HepG2 (cell line): Measurements from ENCODE around the gene HSD11B1L. TPM values are rescaled to one million over a fixed set of nuclear protein-coding genes. Genes with fewer than 3 reads are reported as not detected.

Source experiments
- ASH2L ChIP-seq: fragments of 300-600, 200-600 bp; sonication (generic); IDR thresholded peaks from 2 replicates; pipeline ENCODE4 v1.7.0; 2017; ENCODE audit warnings: low read depth, mild to moderate bottlenecking, moderate library complexity, mixed read lengths, low read length; ENCODE audit not compliant: insufficient read length
- BRCA1 ChIP-seq: sonication (generic); formaldehyde crosslinking; IDR thresholded peaks from 2 replicates; pipeline ENCODE4 v1.4.0; 2020; ENCODE audit warnings: missing genetic modification reagents
- CBX1 ChIP-seq: IDR thresholded peaks from one replicate; pipeline ENCODE4 v1.6.1; 2016; ENCODE audit warnings: antibody characterized with exemption, low read depth
- FIP1L1 ChIP-seq: fragments of 200-400 bp; formaldehyde crosslinking; IDR thresholded peaks from 2 replicates; pipeline ENCODE4 v1.6.1; 2018; ENCODE audit warnings: low read depth, mild to moderate bottlenecking, low read length, moderate library complexity, borderline replicate concordance; ENCODE audit not compliant: insufficient read depth
- JARID2 ChIP-seq: sonication (generic); formaldehyde crosslinking; IDR thresholded peaks from 2 replicates; pipeline ENCODE4 v1.8.1; 2023; ENCODE audit warnings: missing genetic modification reagents, inconsistent platforms; ENCODE audit not compliant: insufficient replicate concordance
- JUNB ChIP-seq: sonication (generic); formaldehyde crosslinking; IDR thresholded peaks from 2 replicates; pipeline ENCODE4 v1.8.0; 2022; ENCODE audit warnings: missing genetic modification reagents, mild to moderate bottlenecking, borderline replicate concordance
- KAT8 ChIP-seq: IDR thresholded peaks from 2 replicates; pipeline ENCODE4 v1.6.1; 2016; ENCODE audit warnings: missing genetic modification reagents, missing compliant biosample characterization
- MBD4 ChIP-seq: IDR thresholded peaks from 2 replicates; pipeline ENCODE4 v1.6.1; 2012; ENCODE audit warnings: low read length, inconsistent platforms, borderline replicate concordance
- MED1 ChIP-seq: sonication (generic); formaldehyde crosslinking; IDR thresholded peaks from 2 replicates; pipeline ENCODE4 v1.4.0; 2020; ENCODE audit warnings: missing genetic modification reagents
- NAIF1 ChIP-seq: sonication (generic); formaldehyde crosslinking; IDR thresholded peaks from 2 replicates; pipeline ENCODE4 v1.5.0; 2020; ENCODE audit warnings: mild to moderate bottlenecking, missing genetic modification reagents, borderline replicate concordance
- NCOR1 ChIP-seq: fragments of 200-600 bp; sonication (generic); IDR thresholded peaks from 2 replicates; pipeline ENCODE4 v1.7.0; 2017; ENCODE audit warnings: antibody characterized with exemption, low read length, borderline replicate concordance
- NR2F6 ChIP-seq, 2 experiments: IDR thresholded peaks; 2 replicates each; pipeline ENCODE4 v1.6.1; 2016; ENCODE audit warnings: antibody characterized with exemption in 1 of 2, mild to moderate bottlenecking in 1 of 2
- POLR2G ChIP-seq: fragments of 200-400 bp; formaldehyde crosslinking; IDR thresholded peaks from 2 replicates; pipeline ENCODE4 v1.6.1; 2018; ENCODE audit warnings: mild to moderate bottlenecking, low read depth, low read length, moderate library complexity
- PTBP1 ChIP-seq: fragments of 200-400 bp; formaldehyde crosslinking; IDR thresholded peaks from 2 replicates; pipeline ENCODE4 v1.6.1; 2018; ENCODE audit warnings: low read length, low read depth; ENCODE audit not compliant: poor library complexity, severe bottlenecking
- RBFOX2 ChIP-seq: fragments of 200-400 bp; formaldehyde crosslinking; IDR thresholded peaks from 2 replicates; pipeline ENCODE4 v1.6.1; 2017; ENCODE audit warnings: low read depth, mild to moderate bottlenecking, low read length
- SALL1 ChIP-seq: sonication (generic); formaldehyde crosslinking; IDR thresholded peaks from 2 replicates; pipeline ENCODE4 v1.8.0; 2022; ENCODE audit warnings: mild to moderate bottlenecking, missing genetic modification reagents
- SUZ12 ChIP-seq: fragments of 150-350 bp; IDR thresholded peaks from 2 replicates; pipeline ENCODE4 v1.6.1; 2014; ENCODE audit warnings: low read depth, low read length
- ZBTB20 ChIP-seq: sonication (generic); formaldehyde crosslinking; IDR thresholded peaks from 2 replicates; pipeline ENCODE4 v1.8.1; 2023; ENCODE audit warnings: missing genetic modification reagents, low read depth, mild to moderate bottlenecking, borderline replicate concordance
- ZC3H4 ChIP-seq: sonication (generic); formaldehyde crosslinking; IDR thresholded peaks from 2 replicates; pipeline ENCODE4 v1.4.0; 2020; ENCODE audit warnings: missing genetic modification reagents, borderline replicate concordance
- ZNF350 ChIP-seq: sonication (generic); formaldehyde crosslinking; IDR thresholded peaks from 2 replicates; pipeline ENCODE4 v1.4.0; 2020; ENCODE audit warnings: mild to moderate bottlenecking, low read depth, missing genetic modification reagents, borderline replicate concordance
- ZNF644 ChIP-seq: IDR thresholded peaks from 2 replicates; pipeline ENCODE4 v1.6.1; 2016; ENCODE audit warnings: low read depth
- ZSCAN31 ChIP-seq: sonication (generic); formaldehyde crosslinking; IDR thresholded peaks from 2 replicates; pipeline ENCODE4 v1.5.0; 2020; ENCODE audit warnings: low read depth, mild to moderate bottlenecking, missing genetic modification reagents
- polyA plus RNA-seq, 8 experiments: library from polyadenylated mRNA; depleted of rRNA in 3 of 8; stranded (reverse) in 7 of 8; unstranded in 1 of 8; fragments of >200 nt; fragmentation: Illumina TruSeq in 4 of 8; extraction: Trizol in 4 of 8; gene quantifications; 2 replicates each; pipeline versions ENCODE4 v1.2.1 to v1.2.3, GENCODE V29; 2011 to 2016; ENCODE audit warnings: low read depth in 4 of 8, missing spikeins in 1 of 8, mixed read lengths in 1 of 8; ENCODE audit not compliant: insufficient read depth in 1 of 8
- total RNA-seq, 5 experiments: library from RNA; depleted of rRNA; stranded (reverse); fragments of >200 nt; fragmentation: Illumina TruSeq; extraction: Trizol; gene quantifications; 2 replicates each; pipeline ENCODE4 v1.2.3, GENCODE V29; 2016; ENCODE audit warnings: low read depth in 1 of 5
- TF ChIP-seq, protein P1 (sequence below): sonication (generic); formaldehyde crosslinking; IDR thresholded peaks from 2 replicates; pipeline ENCODE4 v1.8.0; 2022; ENCODE audit warnings: mild to moderate bottlenecking, missing genetic modification reagents, moderate library complexity
- TF ChIP-seq, protein P2 (sequence below): IDR thresholded peaks from 2 replicates; pipeline ENCODE4 v1.6.1; 2016; ENCODE audit warnings: missing biosample characterization, missing genetic modification reagents, low read depth
- TF ChIP-seq, protein P3 (sequence below): IDR thresholded peaks from 2 replicates; pipeline ENCODE4 v1.6.1; 2016; ENCODE audit warnings: mild to moderate bottlenecking
- TF ChIP-seq, protein P4 (sequence below): sonication (generic); formaldehyde crosslinking; IDR thresholded peaks from 2 replicates; pipeline ENCODE4 v1.4.0; 2020; ENCODE audit warnings: mild to moderate bottlenecking, missing genetic modification reagents

HSD11B1L gene
- total and polyA plus RNA-seq, 2 of the 13 experiments (the other 11 are each of a cell fraction or from before 2014, with no cell fraction given) = 2.8 to 3.9 TPM

DNA sequence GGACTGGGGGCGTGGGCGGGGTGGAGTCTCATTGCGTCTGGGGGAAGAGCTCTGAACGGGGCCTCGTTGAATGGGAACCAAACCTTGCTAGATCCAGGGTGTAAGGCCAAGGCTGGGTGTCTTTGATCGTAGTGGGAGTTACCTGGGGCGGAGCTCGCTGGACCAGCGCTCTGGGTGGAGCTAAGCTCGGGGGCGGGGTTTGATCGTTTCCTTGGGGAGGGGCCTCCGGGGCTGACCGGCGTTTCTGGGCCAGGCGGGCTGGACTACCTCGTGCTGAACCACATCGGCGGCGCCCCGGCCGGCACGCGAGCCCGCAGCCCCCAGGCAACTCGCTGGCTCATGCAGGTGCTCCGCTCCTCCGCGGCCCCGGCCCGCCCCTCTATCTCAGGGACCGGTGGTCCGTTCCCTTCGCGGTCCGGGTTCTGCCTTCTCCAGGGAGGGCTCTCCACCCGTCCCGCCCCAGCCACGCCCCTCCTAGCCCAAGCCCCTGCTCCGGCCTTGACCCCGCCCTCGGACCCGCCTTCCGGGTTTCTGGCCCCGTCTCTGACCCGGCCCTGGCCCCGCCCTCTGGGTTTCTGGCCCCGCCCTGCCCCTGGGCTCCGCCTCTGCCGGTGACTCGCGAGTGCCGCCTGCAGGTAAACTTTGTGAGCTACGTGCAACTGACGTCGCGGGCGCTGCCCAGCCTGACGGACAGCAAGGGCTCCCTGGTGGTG, 6.0 kb downstream of the HSD11B1L start (continued):
- TF ChIP-seq PTBP1 (no peak), ZNF350 (CRISPR knock-in tag) (0 out of 2 replicates have a peak, but pooled peaks have one; percentile 32), MED1 (CRISPR knock-in tag) (0 out of 2 replicates have a peak, but pooled peaks have one; percentile 32), KAT8 (peak; percentile 13; the same call in 1 of the 2 replicates), JUNB (CRISPR knock-in tag) (no peak), SUZ12 (no peak), NCOR1 (no peak), RBFOX2 (no peak; the same call in 1 of the 2 replicates), JARID2 (no peak), ASH2L (no peak), FIP1L1 (no peak), ZC3H4 (CRISPR knock-in tag) (no peak), BRCA1 (CRISPR knock-in tag) (no peak), MBD4 (no peak), SALL1 (CRISPR knock-in tag) (peak; percentile 51), CBX1 (peak; percentile 6), ZSCAN31 (CRISPR knock-in tag) (0 out of 2 replicates have a peak, but pooled peaks have one; percentile 40), POLR2G (peak; percentile 48; the same call in 1 of the 2 replicates), NR2F6 (IDR thresholded peaks at IDR 0.05) (no peak), NR2F6 (CRISPR knock-in tag; IDR thresholded peaks at IDR 0.05) (peak; percentile 67; the same call in 1 of the 2 replicates), ZBTB20 (CRISPR knock-in tag) (no peak; the same call in 1 of the 2 replicates), ZNF644 (no peak), NAIF1 (CRISPR knock-in tag) (no peak)
- TF ChIP-seq, protein P1, sequence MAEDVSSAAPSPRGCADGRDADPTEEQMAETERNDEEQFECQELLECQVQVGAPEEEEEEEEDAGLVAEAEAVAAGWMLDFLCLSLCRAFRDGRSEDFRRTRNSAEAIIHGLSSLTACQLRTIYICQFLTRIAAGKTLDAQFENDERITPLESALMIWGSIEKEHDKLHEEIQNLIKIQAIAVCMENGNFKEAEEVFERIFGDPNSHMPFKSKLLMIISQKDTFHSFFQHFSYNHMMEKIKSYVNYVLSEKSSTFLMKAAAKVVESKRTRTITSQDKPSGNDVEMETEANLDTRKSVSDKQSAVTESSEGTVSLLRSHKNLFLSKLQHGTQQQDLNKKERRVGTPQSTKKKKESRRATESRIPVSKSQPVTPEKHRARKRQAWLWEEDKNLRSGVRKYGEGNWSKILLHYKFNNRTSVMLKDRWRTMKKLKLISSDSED = no peak
- TF ChIP-seq, protein P2, sequence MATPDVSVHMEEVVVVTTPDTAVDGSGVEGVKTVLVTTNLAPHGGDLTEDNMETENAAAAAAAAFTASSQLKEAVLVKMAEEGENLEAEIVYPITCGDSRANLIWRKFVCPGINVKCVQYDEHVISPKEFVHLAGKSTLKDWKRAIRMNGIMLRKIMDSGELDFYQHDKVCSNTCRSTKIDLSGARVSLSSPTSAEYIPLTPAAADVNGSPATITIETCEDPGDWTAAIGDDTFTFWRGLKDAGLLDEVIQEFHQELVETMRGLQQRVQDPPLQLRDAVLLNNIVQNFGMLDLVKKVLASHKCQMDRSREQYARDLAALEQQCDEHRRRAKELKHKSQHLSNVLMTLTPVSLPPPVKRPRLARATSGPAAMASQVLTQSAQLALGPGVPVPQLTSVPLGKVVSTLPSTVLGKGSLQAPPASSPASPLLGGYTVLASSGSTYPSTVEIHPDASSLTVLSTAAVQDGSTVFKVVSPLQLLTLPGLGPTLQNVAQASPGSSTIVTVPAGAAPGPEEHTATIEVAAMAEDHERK (CRISPR knock-in tag) = no peak
- TF ChIP-seq, protein P3, sequence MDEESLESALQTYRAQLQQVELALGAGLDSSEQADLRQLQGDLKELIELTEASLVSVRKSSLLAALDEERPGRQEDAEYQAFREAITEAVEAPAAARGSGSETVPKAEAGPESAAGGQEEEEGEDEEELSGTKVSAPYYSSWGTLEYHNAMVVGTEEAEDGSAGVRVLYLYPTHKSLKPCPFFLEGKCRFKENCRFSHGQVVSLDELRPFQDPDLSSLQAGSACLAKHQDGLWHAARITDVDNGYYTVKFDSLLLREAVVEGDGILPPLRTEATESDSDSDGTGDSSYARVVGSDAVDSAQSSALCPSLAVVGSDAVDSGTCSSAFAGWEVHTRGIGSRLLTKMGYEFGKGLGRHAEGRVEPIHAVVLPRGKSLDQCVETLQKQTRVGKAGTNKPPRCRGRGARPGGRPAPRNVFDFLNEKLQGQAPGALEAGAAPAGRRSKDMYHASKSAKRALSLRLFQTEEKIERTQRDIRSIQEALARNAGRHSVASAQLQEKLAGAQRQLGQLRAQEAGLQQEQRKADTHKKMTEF (CRISPR knock-in tag) = peak; percentile 66
- TF ChIP-seq, protein P4, sequence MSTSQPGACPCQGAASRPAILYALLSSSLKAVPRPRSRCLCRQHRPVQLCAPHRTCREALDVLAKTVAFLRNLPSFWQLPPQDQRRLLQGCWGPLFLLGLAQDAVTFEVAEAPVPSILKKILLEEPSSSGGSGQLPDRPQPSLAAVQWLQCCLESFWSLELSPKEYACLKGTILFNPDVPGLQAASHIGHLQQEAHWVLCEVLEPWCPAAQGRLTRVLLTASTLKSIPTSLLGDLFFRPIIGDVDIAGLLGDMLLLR (CRISPR knock-in tag) = peak; percentile 24
